Measurements from ENCODE around the gene EFEMP2. TPM values are rescaled to one million over a fixed set of nuclear protein-coding genes. Genes with fewer than 3 reads are reported as not detected.

The EFEMP2 gene
- total and polyA plus RNA-seq, 2 donors (not counting 3 experiments of a cell fraction or from before 2014, with no cell fraction given): 81.7 to 207 TPM

GRCh38 chr11:65870706-65871681 is 1.6 kb downstream of the EFEMP2 start:
- peak overlapping the region; percentile 52 for H3K27ac ChIP-seq (ENCODE audit: insufficient read depth, low read depth, low read length)
- H3K9me1 ChIP-seq (replicated peaks; ENCODE audit: control insufficient read depth, extremely low read depth, insufficient read depth, low read length): no peaks in the 10 kb centered on the region
- H3K4me1 ChIP-seq (ENCODE audit: control insufficient read depth, extremely low read depth, insufficient read depth, low read length): peaks cover 17% of the 10 kb centered on the region
- no peaks in the 10 kb centered on the region for H4K20me1 ChIP-seq (replicated peaks; ENCODE audit: control insufficient read depth, extremely low read depth, insufficient read depth, low read length)
- H3K27me3 ChIP-seq (ENCODE audit: control insufficient read depth in 2 of 2, insufficient read depth in 2 of 2, low read length in 2 of 2): no peaks in the 10 kb centered on the region
- CTCF ChIA-PET: interaction anchor here (0.7 to 7.1 kb wide), 10 partner anchors 11 to 117 kb away, joined by 3 to 73 read pairs (median 4); partner anchors contain the start of genes AP5B1, CCDC85B, CFL1 and FIBP
- intact Hi-C loops (cut with micrococcal nuclease) (no loop called here), dilution Hi-C loops (cut with MboI; ENCODE audit: extremely low pct_ligation_motif_present, low sequenced_read_pairs) (no loop called here)
- TSS peak; percentile 2 for BruUV-seq (replicated peaks)
- FAIRE-seq: no peak
- H3K9ac ChIP-seq (replicated peaks; ENCODE audit: extremely low read depth, insufficient read depth, low read length): no peak overlapping the region
- H3K79me2 ChIP-seq (ENCODE audit: control insufficient read depth, insufficient read depth, low read length): peaks cover 2% of the 10 kb centered on the region
- POLR2A ChIA-PET: interaction anchor here (0.9 to 1.9 kb wide), 5 partner anchors 8 to 20 kb away, joined by 3 to 19 read pairs (median 4); partner anchors contain the start of genes CCDC85B, CFL1 and MUS81
- TF ChIP-seq POLR2A (IDR thresholded peaks at IDR 0.05; ENCODE audit: low read depth, low read length): no peak
- no peak for TF ChIP-seq MYC (IDR thresholded peaks at IDR 0.05; ENCODE audit: low read depth, low read length)
- no peak for TF ChIP-seq GATA2 (IDR thresholded peaks at IDR 0.05; ENCODE audit: insufficient read depth, insufficient read length, low read depth, low read length)
- no peak for TF ChIP-seq FOS (IDR thresholded peaks at IDR 0.05; ENCODE audit: borderline replicate concordance, insufficient read depth, low read length)
- no peak for TF ChIP-seq CTCF (IDR thresholded peaks at IDR 0.05; ENCODE audit: extremely low read depth in 1 of 2, insufficient read depth in 1 of 2, low read depth in 1 of 2, low read length in 2 of 2)
- TF ChIP-seq JUN (IDR thresholded peaks at IDR 0.05; ENCODE audit: borderline replicate concordance, insufficient read depth, insufficient read length, low read depth): no peak
- no peak for TF ChIP-seq POLR2AphosphoS5 (IDR thresholded peaks at IDR 0.05; ENCODE audit: insufficient read depth, low read depth, low read length)
- no peak for TF ChIP-seq MAX (IDR thresholded peaks at IDR 0.05; ENCODE audit: insufficient read depth, insufficient read length)
- no peak for TF ChIP-seq EZH2 (IDR thresholded peaks at IDR 0.05; ENCODE audit: borderline replicate concordance, low read depth, low read length, severe bottlenecking)
- H3K4me2 ChIP-seq (ENCODE audit: insufficient read depth, low read length): peak overlapping the region; percentile 57
- H3K36me3 ChIP-seq (ENCODE audit: control insufficient read depth in 2 of 2, extremely low read depth in 1 of 2, insufficient read depth in 2 of 2, low read length in 2 of 2): peaks cover 0 to 21% of the 10 kb centered on the region in 2 experiments
- H2AFZ ChIP-seq (ENCODE audit: low read depth, low read length): no peak overlapping the region
- no peak for DNase-seq (ENCODE audit: low read depth, low spot score)
- no peak overlapping the region for H3K4me3 ChIP-seq (replicated peaks in 1 of 3; ENCODE audit: insufficient read depth in 1 of 3, low read depth in 1 of 3, low read length in 3 of 3)
- H3K9me3 ChIP-seq (replicated peaks; ENCODE audit: control insufficient read depth, insufficient read depth, low read length): no peaks in the 10 kb centered on the region
